ENCODE results near the gene PUSL1.

PUSL1 gene

DNA sequence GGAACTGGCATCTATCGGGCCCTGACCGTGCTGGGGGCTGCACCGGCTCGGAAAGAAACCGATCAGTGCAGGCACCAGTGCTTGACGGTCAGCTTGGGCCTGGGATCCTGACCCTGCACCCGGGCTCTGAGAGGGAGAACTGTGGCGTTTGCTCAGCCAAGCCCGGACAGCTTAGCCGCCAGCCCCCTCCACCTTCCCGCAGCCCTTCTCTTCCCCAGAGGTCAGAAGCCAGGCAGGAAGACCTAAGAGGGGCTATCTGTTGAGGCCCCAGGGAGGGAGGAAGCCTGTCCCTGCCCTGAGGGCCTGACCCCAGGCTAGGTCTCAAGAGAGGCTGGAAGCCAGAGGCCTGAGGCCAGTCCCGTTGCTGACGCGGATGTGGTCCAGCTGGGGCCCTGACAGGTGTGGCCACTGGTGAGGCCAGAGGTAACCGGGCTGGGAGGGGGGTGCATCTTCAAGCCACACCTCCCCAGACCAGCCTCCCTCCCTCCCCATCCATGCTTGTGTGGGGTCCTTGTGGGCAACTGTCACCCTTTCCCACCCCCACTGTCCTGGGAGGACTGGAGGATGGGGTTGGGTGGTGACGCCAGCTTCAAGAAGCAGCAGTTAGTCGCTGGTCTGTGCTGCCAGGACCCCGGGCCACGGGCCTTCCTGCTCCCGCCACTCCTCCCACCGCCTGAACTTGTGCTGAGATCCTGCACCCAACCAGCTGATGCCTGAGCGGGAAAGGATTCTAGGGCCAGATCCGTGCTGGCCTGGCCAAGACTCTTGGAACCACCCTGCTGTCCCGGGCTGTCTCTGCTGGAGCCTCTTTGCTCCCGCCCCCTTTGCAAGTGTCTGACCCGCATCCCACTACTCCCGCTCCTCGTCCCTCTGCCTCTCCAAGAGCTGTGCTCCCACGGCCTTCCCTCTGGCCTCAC, 43.4 kb downstream of the PUSL1 start (continued):
- TF ChIP-seq, protein P1, sequence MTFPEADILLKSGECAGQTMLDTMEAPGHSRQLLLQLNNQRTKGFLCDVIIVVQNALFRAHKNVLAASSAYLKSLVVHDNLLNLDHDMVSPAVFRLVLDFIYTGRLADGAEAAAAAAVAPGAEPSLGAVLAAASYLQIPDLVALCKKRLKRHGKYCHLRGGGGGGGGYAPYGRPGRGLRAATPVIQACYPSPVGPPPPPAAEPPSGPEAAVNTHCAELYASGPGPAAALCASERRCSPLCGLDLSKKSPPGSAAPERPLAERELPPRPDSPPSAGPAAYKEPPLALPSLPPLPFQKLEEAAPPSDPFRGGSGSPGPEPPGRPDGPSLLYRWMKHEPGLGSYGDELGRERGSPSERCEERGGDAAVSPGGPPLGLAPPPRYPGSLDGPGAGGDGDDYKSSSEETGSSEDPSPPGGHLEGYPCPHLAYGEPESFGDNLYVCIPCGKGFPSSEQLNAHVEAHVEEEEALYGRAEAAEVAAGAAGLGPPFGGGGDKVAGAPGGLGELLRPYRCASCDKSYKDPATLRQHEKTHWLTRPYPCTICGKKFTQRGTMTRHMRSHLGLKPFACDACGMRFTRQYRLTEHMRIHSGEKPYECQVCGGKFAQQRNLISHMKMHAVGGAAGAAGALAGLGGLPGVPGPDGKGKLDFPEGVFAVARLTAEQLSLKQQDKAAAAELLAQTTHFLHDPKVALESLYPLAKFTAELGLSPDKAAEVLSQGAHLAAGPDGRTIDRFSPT (tag by site-specific recombination; IDR thresholded peaks at IDR 0.05), result peak; percentile 53; the same call in 1 of the 2 replicates
- TF ChIP-seq HOXC10 (CRISPR knock-in tag; IDR thresholded peaks at IDR 0.05) (no peak), ZNF629 (tag by site-specific recombination; IDR thresholded peaks at IDR 0.05) (0 out of 2 replicates have a peak, but pooled peaks have one; percentile 11), ZNF791 (tag by site-specific recombination; IDR thresholded peaks at IDR 0.05) (no peak), FEZF1 (tag by site-specific recombination; IDR thresholded peaks at IDR 0.05) (no peak), ZNF155 (tag by site-specific recombination; IDR thresholded peaks at IDR 0.05) (no peak), ZNF830 (tag by site-specific recombination; IDR thresholded peaks at IDR 0.05; ENCODE audit: low read depth) (no peak), BCL11B (tag by site-specific recombination; IDR thresholded peaks at IDR 0.05; ENCODE audit: low read depth) (peak; percentile 73), BCL11A (tag by site-specific recombination; IDR thresholded peaks at IDR 0.05; ENCODE audit: low read depth) (peak; percentile 47; the same call in 1 of the 2 replicates), ZNF132 (tag by site-specific recombination; IDR thresholded peaks at IDR 0.05; ENCODE audit: borderline replicate concordance) (no peak)

DNA sequence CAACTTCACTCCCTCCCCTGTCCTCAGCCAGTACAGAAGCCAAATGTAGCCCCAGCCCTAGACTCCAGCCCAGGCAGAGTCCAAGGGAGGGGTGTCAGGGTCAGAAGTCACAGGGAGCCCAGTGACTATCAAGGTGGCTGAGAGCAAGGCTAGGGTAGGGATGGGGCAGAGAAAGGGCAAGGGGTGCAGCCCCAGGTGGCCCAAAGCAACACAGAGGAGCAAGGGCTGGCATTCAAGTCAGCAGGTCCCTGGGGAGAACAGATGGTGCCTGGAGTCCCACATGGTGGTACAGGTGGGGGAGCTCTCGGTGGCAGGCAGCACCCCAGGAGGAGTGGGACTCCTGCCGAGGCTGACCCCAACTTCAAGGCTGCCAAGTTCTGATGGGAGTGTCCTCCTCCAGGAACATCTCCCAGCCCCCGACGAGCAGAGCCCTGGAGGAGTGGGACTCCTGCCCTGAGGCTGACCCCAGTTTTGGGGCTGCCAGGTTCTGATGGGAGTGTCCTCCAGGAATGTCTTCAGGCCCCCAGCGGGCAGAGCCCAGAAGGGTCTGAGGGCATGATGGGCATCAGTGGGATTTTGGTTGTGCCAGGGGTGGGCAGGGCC, 44.5 kb downstream of the PUSL1 start:
- CTCF ChIA-PET, result interaction anchor here (1.0 to 2.7 kb wide), 2 partner anchors 19 to 22 kb away, joined by 4 to 15 read pairs; partner anchors contain the start of gene AURKAIP1
- TF ChIP-seq GLIS2 (tag by site-specific recombination; IDR thresholded peaks at IDR 0.05) (peak; percentile 53), IKZF3 (tag by site-specific recombination; IDR thresholded peaks at IDR 0.05) (0 out of 2 replicates have a peak, but pooled peaks have one; percentile 10), ZIC2 (tag by site-specific recombination; IDR thresholded peaks at IDR 0.05) (peak; percentile 92), ZBTB48 (tag by site-specific recombination; IDR thresholded peaks at IDR 0.05) (peak; percentile 54; the same call in 1 of the 2 replicates), BCL11A (tag by site-specific recombination; IDR thresholded peaks at IDR 0.05; ENCODE audit: low read depth) (peak; percentile 69; the same call in 1 of the 2 replicates), ZNF423 (tag by site-specific recombination; IDR thresholded peaks at IDR 0.05) (0 out of 2 replicates have a peak, but pooled peaks have one; percentile 15), ZNF76 (tag by site-specific recombination; IDR thresholded peaks at IDR 0.05; ENCODE audit: borderline replicate concordance, low read depth) (no peak), ZNF138 (tag by site-specific recombination; IDR thresholded peaks at IDR 0.05; ENCODE audit: borderline replicate concordance) (no peak), ZBTB7A (tag by site-specific recombination; IDR thresholded peaks at IDR 0.05; ENCODE audit: low read depth) (0 out of 2 replicates have a peak, but pooled peaks have one; percentile 20), GLIS1 (tag by site-specific recombination; IDR thresholded peaks at IDR 0.05) (peak; percentile 97), ZNF433 (tag by site-specific recombination; IDR thresholded peaks at IDR 0.05; ENCODE audit: low read depth) (no peak)
- TF ChIP-seq, protein P1 (tag by site-specific recombination; IDR thresholded peaks at IDR 0.05), result peak; percentile 35; the same call in 1 of the 2 replicates
- TF ChIP-seq, protein P2, sequence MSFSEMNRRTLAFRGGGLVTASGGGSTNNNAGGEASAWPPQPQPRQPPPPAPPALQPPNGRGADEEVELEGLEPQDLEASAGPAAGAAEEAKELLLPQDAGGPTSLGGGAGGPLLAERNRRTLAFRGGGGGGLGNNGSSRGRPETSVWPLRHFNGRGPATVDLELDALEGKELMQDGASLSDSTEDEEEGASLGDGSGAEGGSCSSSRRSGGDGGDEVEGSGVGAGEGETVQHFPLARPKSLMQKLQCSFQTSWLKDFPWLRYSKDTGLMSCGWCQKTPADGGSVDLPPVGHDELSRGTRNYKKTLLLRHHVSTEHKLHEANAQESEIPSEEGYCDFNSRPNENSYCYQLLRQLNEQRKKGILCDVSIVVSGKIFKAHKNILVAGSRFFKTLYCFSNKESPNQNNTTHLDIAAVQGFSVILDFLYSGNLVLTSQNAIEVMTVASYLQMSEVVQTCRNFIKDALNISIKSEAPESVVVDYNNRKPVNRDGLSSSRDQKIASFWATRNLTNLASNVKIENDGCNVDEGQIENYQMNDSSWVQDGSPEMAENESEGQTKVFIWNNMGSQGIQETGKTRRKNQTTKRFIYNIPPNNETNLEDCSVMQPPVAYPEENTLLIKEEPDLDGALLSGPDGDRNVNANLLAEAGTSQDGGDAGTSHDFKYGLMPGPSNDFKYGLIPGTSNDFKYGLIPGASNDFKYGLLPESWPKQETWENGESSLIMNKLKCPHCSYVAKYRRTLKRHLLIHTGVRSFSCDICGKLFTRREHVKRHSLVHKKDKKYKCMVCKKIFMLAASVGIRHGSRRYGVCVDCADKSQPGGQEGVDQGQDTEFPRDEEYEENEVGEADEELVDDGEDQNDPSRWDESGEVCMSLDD (tag by site-specific recombination; IDR thresholded peaks at IDR 0.05), result peak; percentile 13; the same call in 1 of the 2 replicates
- TF ChIP-seq, protein P3, sequence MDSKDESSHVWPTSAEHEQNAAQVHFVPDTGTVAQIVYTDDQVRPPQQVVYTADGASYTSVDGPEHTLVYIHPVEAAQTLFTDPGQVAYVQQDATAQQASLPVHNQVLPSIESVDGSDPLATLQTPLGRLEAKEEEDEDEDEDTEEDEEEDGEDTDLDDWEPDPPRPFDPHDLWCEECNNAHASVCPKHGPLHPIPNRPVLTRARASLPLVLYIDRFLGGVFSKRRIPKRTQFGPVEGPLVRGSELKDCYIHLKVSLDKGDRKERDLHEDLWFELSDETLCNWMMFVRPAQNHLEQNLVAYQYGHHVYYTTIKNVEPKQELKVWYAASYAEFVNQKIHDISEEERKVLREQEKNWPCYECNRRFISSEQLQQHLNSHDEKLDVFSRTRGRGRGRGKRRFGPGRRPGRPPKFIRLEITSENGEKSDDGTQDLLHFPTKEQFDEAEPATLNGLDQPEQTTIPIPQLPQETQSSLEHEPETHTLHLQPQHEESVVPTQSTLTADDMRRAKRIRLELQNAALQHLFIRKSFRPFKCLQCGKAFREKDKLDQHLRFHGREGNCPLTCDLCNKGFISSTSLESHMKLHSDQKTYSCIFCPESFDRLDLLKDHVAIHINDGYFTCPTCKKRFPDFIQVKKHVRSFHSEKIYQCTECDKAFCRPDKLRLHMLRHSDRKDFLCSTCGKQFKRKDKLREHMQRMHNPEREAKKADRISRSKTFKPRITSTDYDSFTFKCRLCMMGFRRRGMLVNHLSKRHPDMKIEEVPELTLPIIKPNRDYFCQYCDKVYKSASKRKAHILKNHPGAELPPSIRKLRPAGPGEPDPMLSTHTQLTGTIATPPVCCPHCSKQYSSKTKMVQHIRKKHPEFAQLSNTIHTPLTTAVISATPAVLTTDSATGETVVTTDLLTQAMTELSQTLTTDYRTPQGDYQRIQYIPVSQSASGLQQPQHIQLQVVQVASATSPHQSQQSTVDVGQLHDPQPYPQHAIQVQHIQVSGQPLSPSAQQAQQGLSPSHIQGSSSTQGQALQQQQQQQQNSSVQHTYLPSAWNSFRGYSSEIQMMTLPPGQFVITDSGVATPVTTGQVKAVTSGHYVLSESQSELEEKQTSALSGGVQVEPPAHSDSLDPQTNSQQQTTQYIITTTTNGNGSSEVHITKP (tag by site-specific recombination; IDR thresholded peaks at IDR 0.05), result peak; percentile 35; the same call in 1 of the 2 replicates
- POLR2A ChIA-PET, result interaction anchor here (0.9 to 1.3 kb wide), 3 partner anchors 22 to 46 kb away, joined by 3 read pairs; partner anchors contain the start of genes AURKAIP1 and CCNL2
- Histone ChIP-seq H3K4me1 (ENCODE audit: control insufficient read depth, insufficient read depth, low read length) (peaks cover 7% of the 10 kb centered on the region; the same call in 1 of the 2 replicates), H3K4me3 (ENCODE audit: low read depth, low read length) (no peak overlapping the region), H3K27ac (ENCODE audit: extremely low read depth, low read depth, low read length) (no peak overlapping the region), H3K9me3 (ENCODE audit: control insufficient read depth, insufficient read depth, low read depth, low read length) (no peaks in the 10 kb centered on the region), H3K36me3 (ENCODE audit: control insufficient read depth in 2 of 2, insufficient read depth in 1 of 2, low read length in 2 of 2) (no peaks in the 10 kb centered on the region)

All from HEK293 (cell line).